HepG2 (cell line): ENCODE results near the gene RBCK1. TPM values are rescaled to one million over a fixed set of nuclear protein-coding genes. Genes with fewer than 3 reads are reported as not detected.

Experiments used
- CEBPG ChIP-seq: IDR thresholded peaks from 2 replicates; pipeline ENCODE4 v1.6.1; 2016
- CREB3 ChIP-seq: sonication (generic); formaldehyde crosslinking; IDR thresholded peaks from 2 replicates; pipeline ENCODE4 v1.5.0; 2020; ENCODE audit warnings: missing genetic modification reagents
- SIN3A ChIP-seq: IDR thresholded peaks from 2 replicates; pipeline ENCODE4 v1.6.1; 2011; ENCODE audit warnings: low read depth, mild to moderate bottlenecking, control low read depth, low read length, borderline replicate concordance
- SIX4 ChIP-seq: sonication (generic); formaldehyde crosslinking; IDR thresholded peaks from 2 replicates; pipeline ENCODE4 v1.4.0; 2020; ENCODE audit warnings: missing genetic modification reagents
- TBL1XR1 ChIP-seq: fragments of 150-350 bp; IDR thresholded peaks from 2 replicates; pipeline ENCODE4 v1.6.1; 2014; ENCODE audit warnings: borderline replicate concordance, low read length; ENCODE audit not compliant: partially characterized antibody
- ZFP91 ChIP-seq: sonication (generic); formaldehyde crosslinking; IDR thresholded peaks from 2 replicates; pipeline ENCODE4 v1.9.0; 2022; ENCODE audit warnings: missing genetic modification reagents, mild to moderate bottlenecking, borderline replicate concordance
- ZNF3 ChIP-seq: IDR thresholded peaks from 2 replicates; pipeline ENCODE4 v1.7.0; 2017; ENCODE audit warnings: inconsistent platforms
- ZNF441 ChIP-seq: sonication (generic); formaldehyde crosslinking; IDR thresholded peaks from 2 replicates; pipeline ENCODE4 v1.7.0; 2021; ENCODE audit warnings: missing genetic modification reagents, borderline replicate concordance
- ZNF451 ChIP-seq: sonication (generic); formaldehyde crosslinking; IDR thresholded peaks from 2 replicates; pipeline ENCODE4 v1.5.0; 2020; ENCODE audit warnings: mild to moderate bottlenecking, missing genetic modification reagents
- ZNF550 ChIP-seq: sonication (generic); formaldehyde crosslinking; IDR thresholded peaks from 2 replicates; pipeline ENCODE4 v1.4.0; 2020; ENCODE audit warnings: mild to moderate bottlenecking, missing genetic modification reagents, borderline replicate concordance
- ZNF567 ChIP-seq: sonication (generic); formaldehyde crosslinking; IDR thresholded peaks from 2 replicates; pipeline ENCODE4 v1.8.1; 2023; ENCODE audit warnings: mild to moderate bottlenecking, missing genetic modification reagents, borderline replicate concordance
- ZNF607 ChIP-seq: sonication (generic); formaldehyde crosslinking; IDR thresholded peaks from 2 replicates; pipeline ENCODE4 v1.5.1; 2020; ENCODE audit warnings: missing genetic modification reagents, mild to moderate bottlenecking, borderline replicate concordance
- ZNF766 ChIP-seq: sonication (generic); formaldehyde crosslinking; IDR thresholded peaks from 2 replicates; pipeline ENCODE4 v1.5.0; 2020; ENCODE audit warnings: missing genetic modification reagents, borderline replicate concordance
- polyA plus RNA-seq, 8 experiments: library from polyadenylated mRNA; depleted of rRNA in 3 of 8; stranded (reverse) in 7 of 8; unstranded in 1 of 8; fragments of >200 nt; fragmentation: Illumina TruSeq in 4 of 8; extraction: Trizol in 4 of 8; gene quantifications; 2 replicates each; pipeline versions ENCODE4 v1.2.1 to v1.2.3, GENCODE V29; 2011 to 2016; ENCODE audit warnings: low read depth in 4 of 8, missing spikeins in 1 of 8, mixed read lengths in 1 of 8; ENCODE audit not compliant: insufficient read depth in 1 of 8
- total RNA-seq, 5 experiments: library from RNA; depleted of rRNA; stranded (reverse); fragments of >200 nt; fragmentation: Illumina TruSeq; extraction: Trizol; gene quantifications; 2 replicates each; pipeline ENCODE4 v1.2.3, GENCODE V29; 2016; ENCODE audit warnings: low read depth in 1 of 5
- TF ChIP-seq, protein P1 (sequence below): sonication (generic); formaldehyde crosslinking; IDR thresholded peaks from 2 replicates; pipeline ENCODE4 v1.4.0; 2020; ENCODE audit warnings: missing genetic modification reagents

The RBCK1 gene
- total and polyA plus RNA-seq, 2 of the 13 experiments (the other 11 are each of a cell fraction or from before 2014, with no cell fraction given) = 149 to 215 TPM

- TF ChIP-seq SIX4 (CRISPR knock-in tag) (no peak), ZNF451 (peak; percentile 93; the same call in 1 of the 2 replicates), ZNF3 (no peak), CEBPG (no peak), ZNF607 (CRISPR knock-in tag) (peak; percentile 85; the same call in 1 of the 2 replicates), ZNF766 (peak; percentile 16; the same call in 1 of the 2 replicates), ZNF550 (CRISPR knock-in tag) (0 out of 2 replicates have a peak, but pooled peaks have one; percentile 44), ZNF441 (CRISPR knock-in tag) (0 out of 2 replicates have a peak, but pooled peaks have one; percentile 17), ZFP91 (peak; percentile 75; the same call in 1 of the 2 replicates), SIN3A (no peak), TBL1XR1 (peak; percentile 88), ZNF567 (CRISPR knock-in tag) (peak; percentile 14; the same call in 1 of the 2 replicates), CREB3 (0 out of 2 replicates have a peak, but pooled peaks have one; percentile 70)
- TF ChIP-seq, protein P1, sequence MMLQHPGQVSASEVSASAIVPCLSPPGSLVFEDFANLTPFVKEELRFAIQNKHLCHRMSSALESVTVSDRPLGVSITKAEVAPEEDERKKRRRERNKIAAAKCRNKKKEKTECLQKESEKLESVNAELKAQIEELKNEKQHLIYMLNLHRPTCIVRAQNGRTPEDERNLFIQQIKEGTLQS = 0 out of 2 replicates have a peak, but pooled peaks have one; percentile 43
Observed at GRCh38 chr20:370977-371754, 36.9 kb upstream of the RBCK1 start (continued).
